ENCODE results near the gene WIZ. TPM values are rescaled to one million over a fixed set of nuclear protein-coding genes. Genes with fewer than 3 reads are reported as not detected.

The WIZ gene
- total RNA-seq, 1 experiment from 2014 or later: 27.3 TPM

GRCh38 chr19:15448044-15448777 is 1.5 kb downstream of the WIZ start:
- H3K4me3 ChIP-seq: no peak overlapping the region
- intact Hi-C loops (cut with micrococcal nuclease; ENCODE audit: unreplicated experiment): no loop called here
- H2AFZ ChIP-seq: no peak overlapping the region

GRCh38 chr19:15447057-15447456 is 2.7 kb downstream of the WIZ start:
- ChIA-PET CTCF (no interaction called here), POLR2A (ENCODE audit: unreplicated experiment) (no interaction called here)
- H3K9me2 ChIP-seq (ENCODE audit: insufficient read depth): no peaks in the 10 kb centered on the region
- peaks cover 41% of the 10 kb centered on the region for H3F3A ChIP-seq (ENCODE audit: insufficient read depth, low read depth)
- H3K27me3 ChIP-seq (ENCODE audit: insufficient read depth, low read depth): no peaks in the 10 kb centered on the region
- no peaks in the 10 kb centered on the region for H3K9me3 ChIP-seq (ENCODE audit: insufficient read depth, low read depth)
- intact Hi-C loops (cut with micrococcal nuclease; ENCODE audit: unreplicated experiment): no loop called here
- no peak for DNase-seq
- H3K4me3 ChIP-seq: no peak overlapping the region
- no peaks in the 10 kb centered on the region for H3K36me3 ChIP-seq (ENCODE audit: low read depth)
- no peaks in the 10 kb centered on the region for H3K79me2 ChIP-seq (ENCODE audit: low read depth)
- H3K27ac ChIP-seq: no peak overlapping the region
- no TSS peak for BruUV-seq (replicated peaks)
- H2AFZ ChIP-seq: no peak overlapping the region
- H4K20me1 ChIP-seq (ENCODE audit: insufficient read depth): no peaks in the 10 kb centered on the region
- TF ChIP-seq CTCF (conservative IDR thresholded peaks at IDR 0.05) (no peak), EZH2 (IDR thresholded peaks at IDR 0.05; ENCODE audit: low read depth) (no peak)
- no peak overlapping the region for H3K4me2 ChIP-seq
- H3K4me1 ChIP-seq (replicated peaks; ENCODE audit: insufficient read depth): peaks cover 5% of the 10 kb centered on the region; the same call in 1 of the 2 replicates

More at GRCh38 chr19:15448044-15448777, 1.5 kb downstream of the WIZ start:
- no peaks in the 10 kb centered on the region for H3K36me3 ChIP-seq (ENCODE audit: low read depth)
- POLR2A ChIA-PET (ENCODE audit: unreplicated experiment): no interaction called here
- no peaks in the 10 kb centered on the region for H3K79me2 ChIP-seq (ENCODE audit: low read depth)
- TF ChIP-seq EZH2 (IDR thresholded peaks at IDR 0.05; ENCODE audit: low read depth): no peak
- TF ChIP-seq CTCF (conservative IDR thresholded peaks at IDR 0.05): no peak
- H3K9me3 ChIP-seq (ENCODE audit: insufficient read depth, low read depth): no peaks in the 10 kb centered on the region
- CTCF ChIA-PET: no interaction called here
- no peaks in the 10 kb centered on the region for H3K9me2 ChIP-seq (ENCODE audit: insufficient read depth)
- no TSS peak for BruUV-seq (replicated peaks)
- H3K27me3 ChIP-seq (ENCODE audit: insufficient read depth, low read depth): no peaks in the 10 kb centered on the region
- peak overlapping the region; percentile 91 for H3K4me2 ChIP-seq
- no peaks in the 10 kb centered on the region for H4K20me1 ChIP-seq (ENCODE audit: insufficient read depth)
- peaks cover 10% of the 10 kb centered on the region; the same call in 1 of the 2 replicates for H3K4me1 ChIP-seq (replicated peaks; ENCODE audit: insufficient read depth)
- H3F3A ChIP-seq (ENCODE audit: insufficient read depth, low read depth): peaks cover 42% of the 10 kb centered on the region
- H3K27ac ChIP-seq: no peak overlapping the region
- no peak for DNase-seq

GRCh38 chr19:15445807-15446376 is 3.9 kb downstream of the WIZ start:
- ChIA-PET POLR2A (ENCODE audit: unreplicated experiment) (no interaction called here), CTCF (no interaction called here)
- Histone ChIP-seq H3K79me2 (ENCODE audit: low read depth) (no peaks in the 10 kb centered on the region), H3K27ac (no peak overlapping the region), H2AFZ (no peak overlapping the region), H4K20me1 (ENCODE audit: insufficient read depth) (no peaks in the 10 kb centered on the region), H3K36me3 (ENCODE audit: low read depth) (no peaks in the 10 kb centered on the region), H3F3A (ENCODE audit: insufficient read depth, low read depth) (peaks cover 30% of the 10 kb centered on the region), H3K4me1 (replicated peaks; ENCODE audit: insufficient read depth) (peaks cover 5% of the 10 kb centered on the region; the same call in 1 of the 2 replicates), H3K27me3 (ENCODE audit: insufficient read depth, low read depth) (no peaks in the 10 kb centered on the region), H3K9me2 (ENCODE audit: insufficient read depth) (no peaks in the 10 kb centered on the region), H3K4me2 (no peak overlapping the region), H3K9me3 (ENCODE audit: insufficient read depth, low read depth) (no peaks in the 10 kb centered on the region), H3K4me3 (no peak overlapping the region)
- DNase-seq: no peak
- intact Hi-C loops (cut with micrococcal nuclease; ENCODE audit: unreplicated experiment): no loop called here
- BruUV-seq (replicated peaks): no TSS peak
- no peak for TF ChIP-seq EZH2 (IDR thresholded peaks at IDR 0.05; ENCODE audit: low read depth)
- no peak for TF ChIP-seq CTCF (conservative IDR thresholded peaks at IDR 0.05)

All from PC-9 (cell line).